CD4-positive, alpha-beta T cell treated with Interleukin-1 beta for 1 hour (primary cell): ENCODE measurements around the gene KIF6.

Experiments used
- DNase-seq, 2 donors: peaks; one replicate each; pipeline ENCODE4 v3.0.0-alpha.2; 2020 to 2022

The KIF6 gene

GRCh38 chr6:39409889-39410288, 315.3 kb downstream of the KIF6 start:
- no peak for DNase-seq

GRCh38 chr6:39407446-39407993, 317.7 kb downstream of the KIF6 start:
- DNase-seq, result no peak

- no peak for DNase-seq
Measured at GRCh38 chr6:39404312-39404711, 320.9 kb downstream of the KIF6 start.

GRCh38 chr6:39403304-39403703, 321.9 kb downstream of the KIF6 start:
- no peak for DNase-seq

GRCh38 chr6:39402239-39402751, 322.9 kb downstream of the KIF6 start:
- DNase-seq, result no peak

GRCh38 chr6:39401376-39401775, 323.8 kb downstream of the KIF6 start:
- DNase-seq, result no peak

- no peak for DNase-seq
Measured at GRCh38 chr6:39400026-39400425, 325.2 kb downstream of the KIF6 start.

GRCh38 chr6:39396854-39397253, 328.4 kb downstream of the KIF6 start:
- no peak for DNase-seq

- DNase-seq, result no peak
Measured at GRCh38 chr6:39393075-39393474, 332.1 kb downstream of the KIF6 start.

- no peak for DNase-seq
Measured at GRCh38 chr6:39391182-39391581, 334.0 kb downstream of the KIF6 start.

GRCh38 chr6:39389484-39389767, 335.8 kb downstream of the KIF6 start:
- no peak for DNase-seq

GRCh38 chr6:39388606-39389483, 336.4 kb downstream of the KIF6 start:
- DNase-seq, result no peak

- no peak for DNase-seq
Measured at GRCh38 chr6:39387785-39388184, 337.4 kb downstream of the KIF6 start.

- DNase-seq, result no peak
Measured at GRCh38 chr6:39386487-39386886, 338.7 kb downstream of the KIF6 start.

- no peak for DNase-seq
Measured at GRCh38 chr6:39381550-39382140, 343.6 kb downstream of the KIF6 start.

- DNase-seq, result no peak
Measured at GRCh38 chr6:39380837-39381549, 344.2 kb downstream of the KIF6 start.

GRCh38 chr6:39378960-39379425, 346.2 kb downstream of the KIF6 start:
- no peak for DNase-seq

- no peak for DNase-seq
Measured at GRCh38 chr6:39378175-39378959, 346.8 kb downstream of the KIF6 start.

- DNase-seq, result no peak
Measured at GRCh38 chr6:39377539-39377950, 347.7 kb downstream of the KIF6 start.

GRCh38 chr6:39375405-39375804, 349.8 kb downstream of the KIF6 start:
- no peak for DNase-seq

GRCh38 chr6:39370390-39370789, 354.8 kb downstream of the KIF6 start:
- DNase-seq, result no peak

- DNase-seq, result no peak
Measured at GRCh38 chr6:39369987-39370386, 355.2 kb downstream of the KIF6 start.

- no peak for DNase-seq
Measured at GRCh38 chr6:39367700-39368099, 357.5 kb downstream of the KIF6 start.
